K562 (cell line): ENCODE measurements around the gene MMP24OS. TPM values are rescaled to one million over a fixed set of nuclear protein-coding genes. Genes with fewer than 3 reads are reported as not detected.

Experiments used
- BHLHE40 ChIP-seq: IDR thresholded peaks from 2 replicates; pipeline ENCODE4 v1.6.1; 2011; ENCODE audit warnings: low read length, improper control_type of control experiment
- BRD4 ChIP-seq: fragments of 200-600 bp; sonication (generic); IDR thresholded peaks from 2 replicates; pipeline ENCODE4 v1.6.1; 2017; ENCODE audit warnings: inconsistent platforms
- CBFA2T2 ChIP-seq: fragments of 450-650 bp; conservative IDR thresholded peaks from 2 replicates; pipeline ENCODE4 v1.6.1; 2017; ENCODE audit warnings: mild to moderate bottlenecking
- CTBP1 ChIP-seq: fragments of 450-650 bp; IDR thresholded peaks from 2 replicates; pipeline ENCODE4 v1.6.1; 2016; ENCODE audit warnings: borderline replicate concordance
- E2F4 ChIP-seq: sonication (generic); formaldehyde crosslinking; IDR thresholded peaks from 2 replicates; pipeline ENCODE4 v1.8.0; 2022; ENCODE audit warnings: mild to moderate bottlenecking, low read depth, missing genetic modification reagents
- EHMT2 ChIP-seq: fragments of 450-650 bp; IDR thresholded peaks from 2 replicates; pipeline ENCODE4 v1.6.1; 2018; ENCODE audit warnings: antibody characterized with exemption
- EWSR1 ChIP-seq: fragments of 450-650 bp; IDR thresholded peaks from 2 replicates; pipeline ENCODE4 v1.6.1; 2018; ENCODE audit warnings: borderline replicate concordance, mild to moderate bottlenecking, low read depth, moderate library complexity; ENCODE audit not compliant: partially characterized antibody
- L3MBTL2 ChIP-seq: fragments of 450-650 bp; IDR thresholded peaks from 2 replicates; pipeline ENCODE4 v1.6.1; 2016; ENCODE audit warnings: mild to moderate bottlenecking, moderate library complexity
- NEUROD1 ChIP-seq: fragments of 150-350 bp; IDR thresholded peaks from 2 replicates; pipeline ENCODE4 v1.6.1; 2014; ENCODE audit warnings: borderline replicate concordance, low read length, low read depth; ENCODE audit not compliant: partially characterized antibody
- NFIX ChIP-seq: fragments of 250-450 bp; sonication (Bioruptor Pico); IDR thresholded peaks from 2 replicates; pipeline ENCODE4 v1.4.0; 2020; ENCODE audit warnings: low read depth, mild to moderate bottlenecking, moderate library complexity
- PRDM10 ChIP-seq: fragments of 450-650 bp; IDR thresholded peaks from 2 replicates; pipeline ENCODE4 v1.6.1; 2018; ENCODE audit not compliant: partially characterized antibody
- RAD51 ChIP-seq: fragments of 450-650 bp; IDR thresholded peaks from 2 replicates; pipeline ENCODE4 v1.7.1; 2016; ENCODE audit warnings: low read depth, mild to moderate bottlenecking, borderline replicate concordance
- RBM25 ChIP-seq: fragments of 200-400 bp; formaldehyde crosslinking; IDR thresholded peaks from 2 replicates; pipeline ENCODE4 v1.6.1; 2018; ENCODE audit warnings: low read length, low read depth, moderate library complexity; ENCODE audit not compliant: severe bottlenecking
- RFX7 ChIP-seq: fragments of 250-450 bp; sonication (Bioruptor Pico); IDR thresholded peaks from 2 replicates; pipeline ENCODE4 v1.5.1; 2021; ENCODE audit warnings: mild to moderate bottlenecking
- SIX5 ChIP-seq, 2 experiments: IDR thresholded peaks; 2 replicates each; pipeline ENCODE4 v1.6.1; 2011; ENCODE audit warnings: low read length in 2 of 2, borderline replicate concordance in 1 of 2, low read depth in 1 of 2, mild to moderate bottlenecking in 1 of 2, moderate library complexity in 1 of 2; ENCODE audit not compliant: insufficient read depth in 1 of 2
- SMAD4 ChIP-seq: fragments of 250-450 bp; sonication (Bioruptor Pico); conservative IDR thresholded peaks from 2 replicates; pipeline ENCODE4 v1.8.0; 2021; ENCODE audit warnings: inconsistent platforms, mild to moderate bottlenecking, moderate library complexity
- SRSF3 ChIP-seq: fragments of 200-400 bp; formaldehyde crosslinking; IDR thresholded peaks from 2 replicates; pipeline ENCODE4 v1.6.1; 2016; ENCODE audit warnings: mild to moderate bottlenecking, low read length, moderate library complexity; ENCODE audit not compliant: insufficient read depth
- STAG1 ChIP-seq: sonication (generic); formaldehyde crosslinking; IDR thresholded peaks from 2 replicates; pipeline ENCODE4 v1.5.0; 2020; ENCODE audit warnings: missing genetic modification reagents, borderline replicate concordance
- ZNF212 ChIP-seq: fragments of 450-650 bp; formaldehyde crosslinking; IDR thresholded peaks from 2 replicates; pipeline ENCODE4 v1.4.0; 2020; ENCODE audit warnings: mild to moderate bottlenecking
- polyA plus RNA-seq, 8 experiments: library from polyadenylated mRNA; depleted of rRNA in 4 of 8; stranded (reverse) in 5 of 8; unstranded in 3 of 8; fragments of >200 nt; fragmentation: Nextera tagmentation in 2 of 8; fragmentation: Illumina TruSeq in 1 of 8; extraction: Ambion mirVana in 2 of 8; extraction: Trizol in 1 of 8; gene quantifications; 2 replicates each; pipeline versions ENCODE4 v1.2.1 to v1.2.3, GENCODE V29; 2011 to 2014; ENCODE audit warnings: inconsistent platforms in 1 of 8, missing spikeins in 1 of 8
- total RNA-seq, 7 experiments: library from RNA; depleted of rRNA in 6 of 7; stranded (reverse); fragments of >200 nt in 6 of 7; fragmentation: Illumina TruSeq in 2 of 7; extraction: Trizol in 2 of 7; gene quantifications; 2 replicates each; pipeline versions ENCODE4 v1.2.1 to v1.2.3, GENCODE V29; 2011 to 2021; ENCODE audit warnings: low replicate concordance in 1 of 7
- TF ChIP-seq, protein P1 (sequence below): sonication (generic); formaldehyde crosslinking; IDR thresholded peaks from 2 replicates; pipeline ENCODE4 v1.8.0; 2023; ENCODE audit warnings: mild to moderate bottlenecking, missing genetic modification reagents

The MMP24OS gene
- total and polyA plus RNA-seq, 9 of the 15 experiments (the other 6 are each of a cell fraction or from before 2014, with no cell fraction given), result 0.92 to 41.5 (median 11.4) TPM

DNA sequence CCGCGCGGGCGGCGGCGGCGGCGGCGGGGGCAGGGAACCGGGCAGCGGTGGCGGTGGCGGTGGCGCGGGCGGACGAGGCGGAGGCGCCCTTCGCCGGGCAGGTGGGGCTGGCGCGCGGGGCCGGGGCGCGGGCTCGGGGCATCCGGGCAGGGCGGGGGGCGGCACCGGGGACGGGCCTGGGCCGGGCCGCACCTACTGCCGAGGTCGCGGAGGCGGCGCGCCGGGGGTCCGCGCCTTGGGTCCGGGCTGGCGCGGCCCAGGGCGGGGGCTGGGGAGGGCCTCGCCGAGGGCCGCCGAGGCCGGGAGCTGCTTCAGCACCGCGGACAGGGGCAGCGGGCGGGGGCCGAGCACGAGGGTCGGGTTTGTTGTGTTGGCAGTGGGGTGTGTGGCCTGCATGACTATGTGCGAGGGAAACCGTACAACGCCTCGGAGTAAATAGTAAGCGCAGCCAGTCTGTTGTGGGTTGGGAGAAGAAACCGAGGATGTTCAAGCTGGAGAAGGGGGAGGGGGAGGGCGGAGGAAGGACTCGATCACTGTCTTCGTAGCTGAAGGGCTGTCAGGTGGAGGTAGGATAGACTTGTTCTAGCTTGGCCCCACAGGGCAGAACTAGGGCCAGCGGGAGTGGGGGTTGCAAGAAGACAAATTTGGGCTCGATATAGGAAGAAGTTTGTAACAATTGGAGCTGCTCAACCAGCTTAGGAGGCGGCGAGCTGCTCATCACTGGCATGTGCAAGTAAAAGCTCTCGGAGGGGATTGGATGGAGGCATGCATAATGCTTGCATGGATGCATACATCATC lies 50.8 kb downstream of the MMP24OS start (continued):
- TF ChIP-seq E2F4 (CRISPR knock-in tag) (no peak), ZNF212 (no peak), EWSR1 (no peak), CTBP1 (no peak), BRD4 (no peak), SRSF3 (no peak), SIX5 (IDR thresholded peaks at IDR 0.05; ENCODE audit: borderline replicate concordance in 1 of 2, insufficient read depth in 1 of 2, low read depth in 1 of 2, low read length in 2 of 2) (no peak), STAG1 (no peak; the same call in 1 of the 2 replicates), NFIX (CRISPR knock-in tag) (no peak), L3MBTL2 (peak; percentile 56; the same call in 1 of the 2 replicates), SMAD4 (CRISPR knock-in tag) (no peak), RBM25 (no peak), PRDM10 (no peak), EHMT2 (peak; percentile 99), RAD51 (no peak), BHLHE40 (no peak), CBFA2T2 (no peak), NEUROD1 (no peak), RFX7 (CRISPR knock-in tag) (no peak)
- TF ChIP-seq, protein P1, sequence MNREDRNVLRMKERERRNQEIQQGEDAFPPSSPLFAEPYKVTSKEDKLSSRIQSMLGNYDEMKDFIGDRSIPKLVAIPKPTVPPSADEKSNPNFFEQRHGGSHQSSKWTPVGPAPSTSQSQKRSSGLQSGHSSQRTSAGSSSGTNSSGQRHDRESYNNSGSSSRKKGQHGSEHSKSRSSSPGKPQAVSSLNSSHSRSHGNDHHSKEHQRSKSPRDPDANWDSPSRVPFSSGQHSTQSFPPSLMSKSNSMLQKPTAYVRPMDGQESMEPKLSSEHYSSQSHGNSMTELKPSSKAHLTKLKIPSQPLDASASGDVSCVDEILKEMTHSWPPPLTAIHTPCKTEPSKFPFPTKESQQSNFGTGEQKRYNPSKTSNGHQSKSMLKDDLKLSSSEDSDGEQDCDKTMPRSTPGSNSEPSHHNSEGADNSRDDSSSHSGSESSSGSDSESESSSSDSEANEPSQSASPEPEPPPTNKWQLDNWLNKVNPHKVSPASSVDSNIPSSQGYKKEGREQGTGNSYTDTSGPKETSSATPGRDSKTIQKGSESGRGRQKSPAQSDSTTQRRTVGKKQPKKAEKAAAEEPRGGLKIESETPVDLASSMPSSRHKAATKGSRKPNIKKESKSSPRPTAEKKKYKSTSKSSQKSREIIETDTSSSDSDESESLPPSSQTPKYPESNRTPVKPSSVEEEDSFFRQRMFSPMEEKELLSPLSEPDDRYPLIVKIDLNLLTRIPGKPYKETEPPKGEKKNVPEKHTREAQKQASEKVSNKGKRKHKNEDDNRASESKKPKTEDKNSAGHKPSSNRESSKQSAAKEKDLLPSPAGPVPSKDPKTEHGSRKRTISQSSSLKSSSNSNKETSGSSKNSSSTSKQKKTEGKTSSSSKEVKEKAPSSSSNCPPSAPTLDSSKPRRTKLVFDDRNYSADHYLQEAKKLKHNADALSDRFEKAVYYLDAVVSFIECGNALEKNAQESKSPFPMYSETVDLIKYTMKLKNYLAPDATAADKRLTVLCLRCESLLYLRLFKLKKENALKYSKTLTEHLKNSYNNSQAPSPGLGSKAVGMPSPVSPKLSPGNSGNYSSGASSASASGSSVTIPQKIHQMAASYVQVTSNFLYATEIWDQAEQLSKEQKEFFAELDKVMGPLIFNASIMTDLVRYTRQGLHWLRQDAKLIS, result peak; percentile 57; the same call in 1 of the 2 replicates
